ENCODE data around the gene LGR5.
"Not testable (repeated sequence)": the region's sequence is repeated elsewhere in the genome, so short reads cannot be mapped to it uniquely, and the experiment has no call there.

The LGR5 gene

DNA sequence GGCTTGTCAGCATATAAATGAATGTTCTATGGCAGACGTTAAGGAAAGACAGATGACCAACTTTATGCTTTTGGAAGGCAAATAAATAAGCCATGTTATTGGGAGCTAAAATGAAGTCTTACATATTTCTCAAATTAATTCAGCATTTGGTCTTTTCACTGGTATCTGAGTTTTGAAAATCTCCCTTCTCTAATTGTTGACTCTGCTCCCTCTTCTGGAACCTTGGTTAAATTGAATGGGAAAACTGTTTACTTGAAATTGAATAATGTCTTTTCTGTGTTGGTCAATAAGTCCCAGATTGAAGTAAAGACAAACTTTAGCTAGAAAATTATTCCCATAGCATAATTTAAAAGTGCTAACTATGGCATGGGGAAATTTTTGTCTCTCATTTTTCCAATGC lies 38.7 kb downstream of the LGR5 start:
- no peak for DNase-seq

DNA sequence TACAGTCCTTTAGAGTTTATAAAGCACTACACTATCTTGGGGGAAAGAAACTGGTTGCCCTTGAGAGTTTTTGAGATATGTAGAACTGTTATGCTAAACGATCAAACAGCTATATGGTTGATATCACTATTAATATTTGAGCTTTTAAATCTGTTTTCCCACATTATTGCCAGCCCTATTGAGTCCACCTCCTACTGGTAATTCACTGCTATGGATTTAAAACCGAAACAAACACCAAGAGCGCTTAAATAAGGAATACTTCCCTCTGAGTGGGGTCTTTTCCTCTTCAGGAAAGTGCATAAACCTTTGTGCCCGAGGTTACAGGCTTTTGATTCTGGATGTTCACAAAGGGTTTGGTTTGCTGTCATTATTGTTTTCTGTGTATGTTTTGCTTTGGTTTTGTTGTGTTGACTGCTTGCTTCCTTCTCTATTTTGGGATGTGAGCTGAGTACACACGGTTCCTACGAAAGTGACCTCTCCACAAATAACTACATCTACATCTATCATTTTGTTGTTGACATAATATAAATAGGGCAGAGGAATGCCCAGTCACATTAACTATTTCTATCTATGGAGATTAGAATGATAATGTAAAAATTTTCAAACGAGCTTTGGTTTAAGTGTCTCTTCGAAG lies 44.8 kb downstream of the LGR5 start:
- DNase-seq, result no peak

DNA sequence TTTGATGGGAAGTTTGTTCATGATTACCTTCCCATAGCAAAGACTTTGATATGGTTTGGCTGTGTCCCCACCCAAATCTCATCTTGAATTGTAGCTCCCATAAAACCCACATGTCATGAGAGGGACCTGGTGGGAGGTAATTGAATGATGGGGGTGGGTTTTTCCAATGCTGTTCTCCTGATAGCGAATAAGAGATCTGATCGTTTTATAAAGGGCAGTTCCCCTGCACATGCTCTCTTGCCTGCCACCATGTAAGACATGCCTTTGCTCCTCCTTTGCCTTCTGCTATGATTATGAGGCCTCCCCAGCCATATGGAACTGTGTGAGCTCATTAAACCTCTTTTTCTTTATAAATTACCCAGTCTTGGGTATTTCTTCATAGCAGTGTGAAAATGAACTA lies 51.2 kb downstream of the LGR5 start:
- DNase-seq, result not testable (repeated sequence)

DNA sequence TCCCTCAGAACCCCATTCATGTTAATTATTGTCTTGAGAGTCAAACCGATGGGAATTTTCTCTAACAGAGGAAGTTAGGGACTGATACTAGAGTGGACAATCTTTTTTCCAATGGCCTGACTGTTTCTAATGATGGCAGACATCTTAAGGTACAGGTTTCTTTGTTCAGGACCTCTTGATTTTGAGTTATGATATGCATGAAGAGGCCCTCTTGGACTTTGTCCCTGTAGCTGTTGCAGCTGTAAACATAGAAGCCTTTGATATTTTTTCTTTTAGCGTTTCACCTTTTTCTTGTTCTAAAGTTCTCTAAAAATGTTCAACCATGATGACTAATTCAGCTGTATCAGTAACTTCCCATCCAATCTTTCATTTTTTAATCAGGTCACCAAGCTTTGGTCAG lies 53.0 kb downstream of the LGR5 start:
- DNase-seq, result no peak

DNA sequence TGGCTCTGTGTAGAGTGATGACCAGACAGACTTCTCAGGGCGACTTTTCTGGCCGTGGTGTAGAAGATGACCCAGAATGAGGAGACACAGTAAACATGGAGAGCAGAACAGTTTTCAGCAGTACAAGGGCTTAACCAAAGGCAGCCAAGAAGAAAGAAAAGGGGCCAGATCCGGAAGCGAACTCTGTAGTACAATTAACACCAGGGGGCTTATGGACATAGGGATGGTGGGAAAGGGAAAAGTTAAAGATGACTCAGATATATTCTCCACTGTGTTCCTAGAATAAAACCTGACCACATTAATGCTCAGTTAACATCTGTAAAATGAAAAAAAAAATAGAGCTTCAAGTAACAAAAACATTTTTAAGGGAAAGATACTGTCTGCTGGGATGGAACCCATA lies 60.2 kb downstream of the LGR5 start:
- no peak for DNase-seq

DNA sequence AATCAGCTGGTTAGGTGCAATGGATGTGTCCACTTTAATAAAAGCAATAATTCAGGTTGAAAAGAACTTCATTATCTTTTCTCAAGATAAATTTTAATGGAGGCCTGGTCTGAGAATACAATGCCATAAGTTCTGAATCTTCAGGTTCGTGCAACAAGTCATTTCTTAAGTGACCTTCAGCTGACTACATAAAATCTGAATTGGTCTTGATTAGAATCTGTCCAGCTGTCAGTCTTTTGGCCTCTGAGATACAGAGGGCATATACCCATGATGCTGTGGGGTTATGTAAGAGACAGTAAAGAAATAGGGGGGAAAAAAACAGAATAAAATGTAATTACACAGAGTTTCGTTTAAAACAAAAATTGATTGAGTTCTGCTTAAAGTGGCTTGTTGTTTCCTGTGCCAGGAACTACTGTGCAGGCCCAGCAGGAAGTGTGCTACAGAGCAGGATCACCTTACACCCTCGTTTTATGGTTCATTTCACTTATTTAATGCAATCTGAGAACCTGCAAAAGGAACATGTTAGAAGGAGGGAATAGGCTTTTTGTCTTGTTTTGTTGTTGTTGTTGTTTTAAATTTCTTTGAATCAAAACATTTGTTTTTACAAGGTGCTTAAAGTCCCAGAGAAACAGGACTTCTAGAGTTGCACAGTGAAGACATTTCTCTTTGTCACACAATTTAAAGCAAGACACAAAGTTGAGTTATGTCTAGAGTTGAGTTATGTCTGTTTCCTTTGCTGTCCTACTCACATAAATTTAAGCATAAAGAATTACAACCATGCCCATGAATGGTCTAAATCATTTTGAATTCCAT lies 64.2 kb downstream of the LGR5 start:
- DNase-seq, result no peak

DNA sequence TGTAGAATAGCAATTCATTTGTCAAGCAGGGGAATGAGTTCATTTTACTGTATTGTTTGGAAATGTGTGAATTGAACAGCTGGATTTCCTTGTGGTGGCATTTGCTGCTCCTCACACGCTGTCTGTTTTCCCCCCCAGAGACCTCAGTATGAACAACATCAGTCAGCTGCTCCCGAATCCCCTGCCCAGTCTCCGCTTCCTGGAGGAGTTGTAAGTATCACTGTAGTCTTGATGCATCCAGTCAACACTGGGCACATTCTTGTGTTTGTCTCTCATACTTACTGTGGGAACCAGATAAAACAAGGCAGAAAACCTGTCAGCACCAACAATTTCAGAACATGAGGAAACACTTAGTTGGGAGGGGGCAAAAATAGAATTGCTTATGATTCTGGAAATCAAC lies 64.9 kb downstream of the LGR5 start:
- DNase-seq, result no peak

DNA sequence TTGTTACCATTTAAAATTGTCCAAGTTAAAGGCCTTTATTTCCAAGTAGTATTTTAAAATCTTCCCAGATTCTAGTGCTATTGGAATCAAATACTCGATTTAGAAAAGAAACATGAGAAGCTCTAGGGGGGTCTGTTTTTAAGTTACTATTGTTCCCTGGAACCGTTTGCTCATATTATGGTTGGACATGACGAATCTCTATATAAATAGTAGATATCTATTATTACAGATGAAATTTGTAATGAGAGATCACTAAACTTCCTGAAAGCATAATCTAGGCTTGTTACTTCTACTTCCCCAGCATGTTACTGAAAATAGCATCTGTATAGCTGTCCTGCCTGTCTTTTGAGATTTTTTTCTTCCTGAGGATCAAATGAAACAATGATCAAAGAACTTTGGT lies 70.1 kb downstream of the LGR5 start:
- no peak for DNase-seq

DNA sequence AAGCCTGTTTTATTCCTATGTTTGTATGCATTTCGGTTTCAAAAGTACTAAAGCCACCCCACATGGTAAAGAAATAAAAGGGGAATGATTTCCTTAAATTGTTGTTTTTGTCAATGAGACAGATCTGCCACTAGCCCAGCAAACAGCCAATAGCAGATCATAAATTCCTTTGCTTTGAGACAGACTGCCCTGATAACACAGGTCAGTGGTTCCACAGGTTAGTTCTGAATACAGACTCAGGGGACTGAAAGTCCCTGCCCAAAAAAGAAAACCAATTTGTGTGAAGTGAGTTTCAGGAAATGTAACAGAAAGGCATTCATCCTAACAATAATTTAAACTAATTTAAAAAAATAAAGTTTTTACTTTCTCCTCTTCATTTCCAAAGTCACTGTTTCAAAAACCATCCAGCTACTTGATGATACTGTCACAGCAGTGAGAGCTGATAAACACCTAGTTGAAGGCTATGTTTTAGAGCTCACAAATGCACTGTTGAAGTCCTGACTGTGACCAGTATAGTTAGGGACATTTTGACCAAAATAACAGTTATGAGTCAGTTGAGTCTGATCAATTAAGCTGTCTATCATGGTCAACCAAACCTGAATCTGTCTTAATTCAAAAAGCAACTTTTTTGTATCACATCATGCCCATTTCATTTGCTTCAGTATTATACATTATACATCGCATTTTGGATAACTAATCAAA lies 77.7 kb downstream of the LGR5 start:
- no peak for DNase-seq

DNA sequence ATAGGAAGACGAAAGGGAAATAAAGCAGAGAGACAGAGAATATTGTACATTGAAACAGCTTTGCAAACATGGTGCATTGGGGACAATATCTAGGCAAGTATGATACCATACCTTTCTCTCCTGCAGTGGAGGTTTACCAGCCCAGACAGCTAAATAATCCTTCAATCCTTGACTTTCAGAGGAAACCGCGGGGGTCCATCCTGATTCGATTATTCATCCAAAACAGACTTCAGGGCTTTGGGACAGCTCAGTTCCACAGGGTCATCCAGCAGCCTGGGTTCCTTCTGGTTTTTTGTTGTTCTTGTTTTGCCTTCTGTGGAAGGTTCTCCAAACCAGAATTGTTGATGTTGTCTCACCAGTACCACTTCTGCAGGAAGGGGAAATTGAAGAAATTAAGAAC lies 81.5 kb downstream of the LGR5 start:
- DNase-seq, result no peak

DNA sequence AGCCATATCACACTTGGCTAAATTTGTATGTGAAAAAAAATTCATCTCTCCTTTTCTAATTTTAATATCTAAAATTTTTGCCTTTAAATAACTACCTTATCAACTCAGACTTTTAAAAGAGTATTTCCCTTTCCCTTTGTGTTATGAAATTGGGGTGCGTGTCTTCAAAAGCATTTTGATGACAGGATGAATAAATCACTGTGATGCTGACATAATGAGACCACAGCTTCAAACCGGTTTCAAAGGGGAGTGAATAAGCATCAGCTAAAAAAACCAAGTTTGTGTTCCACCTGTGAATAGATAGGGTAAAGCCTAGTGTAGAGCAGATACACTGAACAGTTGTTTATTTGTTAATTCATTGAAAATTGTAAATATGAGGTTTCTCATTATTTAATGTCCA lies 85.0 kb downstream of the LGR5 start:
- DNase-seq, result no peak

DNA sequence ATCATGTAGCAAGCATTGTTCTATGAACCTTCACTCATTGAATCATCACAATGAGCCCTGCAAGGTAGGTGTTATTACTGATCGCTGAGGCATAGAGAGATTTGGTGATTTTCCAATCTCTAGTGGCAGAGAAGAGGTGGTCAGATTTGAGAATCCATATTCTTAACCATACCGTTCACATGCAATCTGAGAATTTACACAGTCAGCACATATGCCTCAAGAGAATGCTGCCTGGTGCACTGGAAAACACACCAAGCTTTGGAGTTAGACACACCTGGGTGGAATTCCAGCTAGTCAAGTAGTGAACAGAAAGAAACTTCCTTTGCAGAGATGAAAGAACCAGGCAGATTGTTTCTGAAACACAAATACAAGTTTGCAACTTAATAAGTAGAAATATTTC lies 94.1 kb downstream of the LGR5 start:
- DNase-seq, result no peak

DNA sequence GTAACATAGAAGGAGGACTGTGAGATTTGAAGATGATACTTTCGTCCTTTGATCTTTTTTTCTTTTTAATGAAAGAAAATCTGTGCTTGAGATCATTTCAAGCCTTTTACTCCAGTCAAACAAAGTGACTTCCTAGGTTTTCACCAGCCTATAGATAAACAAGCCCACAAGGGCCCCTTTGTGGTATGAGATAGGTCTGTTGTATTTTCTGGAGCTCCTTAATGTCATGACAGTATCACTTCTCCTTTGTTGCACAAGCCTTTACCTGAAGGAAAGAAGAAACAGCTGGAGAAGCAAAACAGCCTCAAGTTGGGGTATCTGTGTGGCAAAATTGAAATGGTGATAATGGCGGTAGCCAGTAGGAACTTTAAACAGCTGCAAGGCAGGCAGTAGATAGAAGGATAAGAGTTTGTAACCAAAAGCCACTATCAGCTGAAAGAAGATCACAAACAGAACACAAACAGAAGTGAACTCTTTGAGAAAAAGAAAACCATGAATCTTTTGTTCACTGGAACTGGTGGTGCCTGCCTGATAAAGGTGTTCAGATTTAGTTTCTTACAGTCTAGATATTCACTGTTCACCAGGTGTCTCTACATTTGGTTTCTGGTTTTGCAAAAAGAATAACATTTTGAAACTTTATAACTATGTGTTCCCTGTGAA lies 96.8 kb downstream of the LGR5 start:
- no peak for DNase-seq

DNA sequence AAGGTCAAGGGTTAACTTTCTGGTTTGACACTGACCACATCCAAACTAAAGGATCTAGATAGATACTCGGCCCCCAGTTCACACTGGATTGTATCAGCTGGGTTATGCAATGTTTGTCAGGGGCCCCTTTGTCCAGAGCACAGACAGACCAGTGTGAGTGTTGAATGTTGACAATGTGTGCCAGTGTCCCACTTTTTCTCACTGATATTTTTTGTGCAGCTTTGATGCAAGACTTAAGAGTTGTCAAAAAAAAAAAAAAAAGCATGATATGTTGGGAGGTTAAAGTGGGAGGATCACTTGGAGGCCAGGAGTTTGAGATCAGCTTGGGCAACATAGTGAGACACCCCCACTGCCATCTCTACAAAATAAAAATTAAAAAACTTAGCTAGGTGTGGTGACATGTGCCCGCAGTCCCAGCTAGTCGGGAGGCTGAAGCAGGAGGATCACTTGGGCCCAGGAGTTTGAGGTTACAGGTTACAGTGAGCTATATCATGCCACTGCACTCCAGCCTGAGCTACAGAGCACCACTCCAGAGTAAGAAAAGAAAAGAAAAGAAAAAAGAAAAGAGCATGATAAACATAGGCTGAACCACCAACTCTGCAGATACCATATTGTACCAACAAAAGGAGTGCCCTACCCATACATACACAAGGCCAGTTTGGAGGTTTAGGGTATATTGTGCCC lies 97.5 kb downstream of the LGR5 start:
- no peak for DNase-seq

DNA sequence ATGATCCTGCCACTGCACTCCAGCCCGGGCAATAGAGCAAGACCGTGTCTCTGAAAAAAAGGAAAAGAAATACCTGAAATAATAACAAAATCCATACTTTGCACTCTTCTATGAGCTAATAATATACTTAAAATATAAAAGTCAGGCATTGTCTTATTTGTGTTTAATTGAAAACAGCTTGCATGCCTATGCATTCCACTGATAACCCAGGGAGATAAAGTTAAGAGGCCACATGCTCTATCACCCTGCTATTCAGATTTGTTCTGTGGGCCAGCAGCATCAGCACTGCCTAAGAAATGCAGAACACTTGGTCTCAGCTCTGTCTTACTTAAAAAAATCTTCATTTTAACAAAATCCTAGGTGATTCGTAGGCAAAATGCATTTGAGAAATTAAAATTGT lies 99.2 kb downstream of the LGR5 start:
- DNase-seq, result no peak

DNA sequence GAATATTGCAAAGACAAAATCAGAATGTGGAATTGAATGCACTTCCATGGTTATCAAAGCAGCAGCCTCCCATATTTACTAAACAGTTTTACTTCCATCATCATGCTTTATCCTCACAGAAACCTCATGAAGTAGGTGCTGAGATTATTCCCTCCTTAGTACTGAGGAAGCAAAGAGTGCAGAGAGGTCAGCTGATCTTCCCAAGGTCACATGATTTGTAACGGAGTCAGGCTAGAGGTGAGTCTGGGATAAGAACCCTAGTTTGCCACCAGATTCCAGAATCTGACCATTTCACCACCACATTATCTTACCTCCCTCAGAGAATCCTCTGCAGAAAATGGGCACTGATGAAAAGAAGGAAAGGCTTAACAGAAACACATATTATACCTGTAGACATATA lies 102.0 kb downstream of the LGR5 start:
- no peak for DNase-seq

DNA sequence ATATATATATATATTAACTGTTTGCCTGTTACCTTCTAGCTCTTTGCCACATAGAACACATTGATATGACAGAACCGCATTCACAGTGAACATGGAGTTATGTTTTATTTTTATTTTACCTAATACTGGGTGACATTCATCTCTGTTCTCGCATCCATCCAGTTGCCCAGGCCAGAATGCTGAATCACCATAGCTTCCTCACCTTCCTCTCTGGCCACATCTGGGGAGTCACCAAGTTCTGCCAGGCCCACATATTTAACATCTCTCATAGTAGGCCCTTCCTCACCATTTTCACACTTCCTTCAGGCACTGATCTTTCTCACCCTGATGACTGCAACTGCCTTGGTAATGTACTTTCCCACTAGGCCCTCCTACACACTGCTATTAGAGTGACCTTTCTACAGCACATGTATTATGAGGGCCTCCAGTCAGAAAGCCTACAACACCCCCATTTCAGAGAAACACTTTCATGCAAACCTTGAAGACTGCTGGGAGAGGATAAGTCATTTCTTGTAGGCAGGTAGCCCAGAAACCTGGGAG lies 106.8 kb downstream of the LGR5 start:
- DNase-seq, result no peak

DNA sequence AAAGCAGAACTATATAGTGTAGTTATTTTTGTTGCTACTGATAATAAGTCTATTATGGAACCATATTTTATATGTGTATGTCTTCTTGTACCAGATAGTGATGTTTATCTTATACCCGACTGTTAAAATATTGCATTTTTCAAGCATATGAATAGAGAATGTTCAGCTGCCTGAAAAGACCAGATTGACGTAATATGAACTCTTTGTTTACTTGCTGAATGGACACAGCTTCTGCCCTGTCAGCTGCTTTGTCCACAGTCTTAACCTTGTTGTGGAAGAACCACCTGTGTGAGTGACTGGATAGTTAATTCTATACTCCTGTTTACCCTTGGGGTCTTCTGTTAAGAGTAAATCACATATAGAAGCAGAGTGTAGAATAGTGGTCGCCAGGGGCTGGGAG lies 109.3 kb downstream of the LGR5 start:
- no peak for DNase-seq

DNA sequence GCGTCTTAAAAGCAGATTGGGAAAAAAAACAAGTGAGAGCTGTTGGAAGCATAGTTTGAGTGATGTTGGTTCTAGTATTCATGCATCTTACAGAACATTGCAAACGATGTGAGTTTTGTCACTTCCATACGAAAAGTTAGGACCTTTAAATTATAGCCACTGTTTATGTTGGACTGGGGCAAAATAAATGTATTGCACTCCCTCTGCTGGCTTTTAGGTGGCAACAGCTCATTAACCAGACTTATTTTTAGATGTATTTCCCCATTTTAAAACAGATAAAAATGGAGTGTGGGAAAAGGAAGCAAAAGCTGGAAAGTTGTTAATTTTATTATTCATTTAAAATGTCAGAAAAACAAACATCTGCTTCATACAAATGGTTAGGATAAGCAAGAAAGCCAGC lies 111.9 kb downstream of the LGR5 start:
- no peak for DNase-seq

DNA sequence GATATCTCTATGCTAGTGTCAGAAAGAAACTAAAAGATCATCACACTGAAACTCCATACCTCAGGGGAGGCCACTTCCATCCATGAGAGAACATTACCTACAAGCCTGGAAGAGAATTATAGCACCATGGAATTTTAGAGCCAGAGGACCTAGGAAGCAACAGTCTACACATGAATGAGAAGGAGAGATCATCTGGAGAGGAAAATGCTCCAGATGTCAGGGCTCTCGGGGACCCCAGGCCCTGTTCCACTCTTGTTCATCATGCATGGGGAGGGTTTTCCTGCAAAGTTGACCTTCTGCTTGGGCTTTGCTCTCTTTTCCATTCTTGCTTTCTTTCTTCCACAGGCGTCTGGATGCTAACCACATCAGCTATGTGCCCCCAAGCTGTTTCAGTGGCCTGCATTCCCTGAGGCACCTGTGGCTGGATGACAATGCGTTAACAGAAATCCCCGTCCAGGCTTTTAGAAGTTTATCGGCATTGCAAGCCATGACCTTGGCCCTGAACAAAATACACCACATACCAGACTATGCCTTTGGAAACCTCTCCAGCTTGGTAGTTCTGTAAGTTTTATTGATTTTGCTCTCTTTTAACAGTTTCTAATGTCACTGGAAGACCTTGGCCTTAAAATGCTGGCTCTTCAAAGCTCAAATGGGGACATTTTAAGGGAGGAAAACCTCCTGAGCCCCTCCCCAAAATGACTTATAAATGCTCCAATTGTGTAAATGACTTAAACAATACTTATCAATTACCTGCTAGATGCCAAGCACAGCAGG lies 113.3 kb downstream of the LGR5 start:
- DNase-seq, result no peak

DNA sequence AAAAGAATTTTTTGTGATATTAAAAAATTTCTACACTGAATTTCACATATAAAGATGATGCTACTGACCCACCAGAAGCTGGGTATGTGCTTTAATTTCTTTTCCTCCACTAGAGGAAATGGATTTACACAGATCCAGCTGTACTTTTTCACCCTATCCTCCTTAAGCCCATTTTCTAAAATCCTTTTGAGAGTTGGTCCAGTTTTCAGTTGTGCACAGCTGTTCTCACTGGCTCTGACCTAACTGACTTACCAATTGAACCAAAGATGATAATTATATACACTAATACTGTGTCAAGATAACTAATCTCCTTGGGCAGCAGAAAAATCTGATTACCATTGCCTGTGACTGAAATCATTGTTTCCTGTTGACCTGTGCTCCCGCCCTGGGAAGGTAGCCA lies 115.6 kb downstream of the LGR5 start:
- no peak for DNase-seq

DNA sequence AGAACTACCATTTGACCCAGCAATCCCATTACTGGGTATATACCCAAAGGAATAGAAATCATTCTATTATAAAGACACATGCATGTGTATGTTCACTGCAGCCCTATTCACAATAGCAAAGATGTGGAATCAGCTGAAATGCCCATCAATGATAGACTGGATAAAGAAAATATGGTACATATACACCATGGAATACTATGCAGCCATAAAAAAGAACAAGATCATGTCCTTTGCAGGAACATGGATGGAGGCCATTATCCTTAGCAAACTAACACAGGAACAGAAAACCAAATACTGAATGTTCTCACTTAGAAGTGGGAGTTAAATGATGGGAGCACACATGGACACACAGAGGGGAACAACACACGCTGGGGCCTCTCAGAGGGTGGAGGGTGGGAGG lies 116.2 kb downstream of the LGR5 start:
- DNase-seq, result not testable (repeated sequence)
